ENCODE measurements around the gene DSC3. TPM values are rescaled to one million over a fixed set of nuclear protein-coding genes. Genes with fewer than 3 reads are reported as not detected.

The DSC3 gene
- total RNA-seq, 4 donors from 2014 or later = 497 to 826 (median 664) TPM

DNA sequence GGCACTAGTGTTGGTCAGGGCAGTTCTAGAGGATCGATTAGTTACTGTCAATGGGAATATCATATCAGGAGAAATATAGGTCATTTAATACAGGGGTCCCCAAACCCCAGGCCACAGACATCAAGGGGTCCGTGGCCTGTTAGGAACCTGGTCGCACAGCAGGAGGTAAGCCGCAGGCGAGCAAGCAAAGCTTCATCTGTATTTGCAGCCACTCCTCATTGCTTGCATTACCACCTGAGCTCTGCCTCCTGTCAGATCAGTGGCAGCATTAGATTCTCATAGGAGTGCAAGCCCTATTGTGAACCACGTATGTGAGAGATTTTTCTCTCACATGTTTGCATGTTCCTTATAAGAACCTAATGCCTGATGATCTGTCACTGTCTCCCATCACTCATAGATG lies 81.9 kb downstream of the DSC3 start:
- WGBS = 85% methylated on average over 6 of the region's 6 CpGs
- no peaks in the 10 kb centered on the region for H3K9me3 ChIP-seq
- no peaks in the 10 kb centered on the region for H3K36me3 ChIP-seq
- H3K27me3 ChIP-seq = no peaks in the 10 kb centered on the region
- H3K4me1 ChIP-seq = no peaks in the 10 kb centered on the region
- DNase-seq (ENCODE audit: low spot score in 2 of 2) = no peak
- H3K27ac ChIP-seq = no peak overlapping the region
- no peak overlapping the region for H3K4me3 ChIP-seq
- TF ChIP-seq CTCF (IDR thresholded peaks at IDR 0.05) (no peak), POLR2A (IDR thresholded peaks at IDR 0.05) (no peak), EP300 (IDR thresholded peaks at IDR 0.05) (no peak), POLR2AphosphoS5 (IDR thresholded peaks at IDR 0.05) (no peak)

- TF ChIP-seq POLR2AphosphoS5 (IDR thresholded peaks at IDR 0.05) (no peak), EP300 (IDR thresholded peaks at IDR 0.05) (no peak), POLR2A (IDR thresholded peaks at IDR 0.05) (no peak), CTCF (IDR thresholded peaks at IDR 0.05) (no peak)
These were observed 85.5 kb downstream of the DSC3 start for GRCh38 chr18:30957066-30957465.

DNA sequence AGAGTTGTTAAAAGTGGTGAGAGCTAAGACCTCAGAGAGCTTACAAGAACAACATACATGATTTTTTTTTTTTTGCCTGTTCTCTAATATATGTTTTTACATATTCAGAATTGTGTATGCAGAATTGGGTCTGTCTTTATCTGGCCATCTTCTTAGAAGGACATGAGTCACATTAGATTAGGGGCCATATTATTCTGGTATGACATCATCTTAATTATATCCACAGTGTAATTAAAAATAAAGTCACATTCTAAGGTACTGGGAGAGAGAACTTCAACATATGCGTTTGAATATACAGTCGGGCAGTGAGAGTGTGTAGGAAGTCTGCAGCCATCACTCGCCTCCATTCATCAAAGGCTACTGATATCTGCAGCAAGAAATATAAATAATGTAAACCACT lies 88.3 kb downstream of the DSC3 start:
- H3K27ac ChIP-seq = no peak overlapping the region
- TF ChIP-seq CTCF (IDR thresholded peaks at IDR 0.05) (no peak), POLR2A (IDR thresholded peaks at IDR 0.05) (no peak), POLR2AphosphoS5 (IDR thresholded peaks at IDR 0.05) (no peak), EP300 (IDR thresholded peaks at IDR 0.05) (no peak)
- H3K9me3 ChIP-seq = no peaks in the 10 kb centered on the region
- H3K4me1 ChIP-seq = no peaks in the 10 kb centered on the region
- no peaks in the 10 kb centered on the region for H3K27me3 ChIP-seq
- H3K4me3 ChIP-seq = no peak overlapping the region
- 86% methylated on average over 3 of the region's 3 CpGs for WGBS
- DNase-seq (ENCODE audit: low spot score in 2 of 2) = no peak
- H3K36me3 ChIP-seq = no peaks in the 10 kb centered on the region

More at GRCh38 chr18:30957066-30957465, 85.5 kb downstream of the DSC3 start:
- Histone ChIP-seq H3K9me3 (no peaks in the 10 kb centered on the region), H3K36me3 (no peaks in the 10 kb centered on the region), H3K27ac (no peak overlapping the region), H3K4me3 (no peak overlapping the region), H3K27me3 (no peaks in the 10 kb centered on the region), H3K4me1 (no peaks in the 10 kb centered on the region)
- whole genome bisulfite sequencing = 79% methylated on average over 2 of the region's 2 CpGs
- no peak for DNase-seq (ENCODE audit: low spot score in 2 of 2)

DNA sequence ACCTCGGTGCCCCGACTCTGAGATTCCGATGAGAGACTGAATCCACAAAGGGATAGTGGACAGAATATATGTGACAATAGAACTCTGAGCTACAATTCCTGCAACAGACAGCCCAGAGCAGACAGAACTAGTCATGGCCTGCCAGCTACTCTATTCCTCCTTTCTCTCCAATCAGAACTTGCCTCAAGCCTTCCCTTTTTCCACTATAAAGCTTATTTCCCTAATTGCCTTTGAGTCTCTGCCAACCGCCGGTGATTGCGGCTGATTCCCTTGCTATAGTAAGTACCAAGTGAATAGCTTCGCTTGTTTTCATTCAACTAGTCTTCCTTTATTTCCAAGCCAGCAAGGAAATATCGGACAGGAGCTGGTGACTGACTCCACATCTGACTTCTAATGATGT lies 96.8 kb downstream of the DSC3 start:
- TF ChIP-seq CTCF (IDR thresholded peaks at IDR 0.05) = no peak
- no peak for TF ChIP-seq POLR2AphosphoS5 (IDR thresholded peaks at IDR 0.05)
- no peak for TF ChIP-seq POLR2A (IDR thresholded peaks at IDR 0.05)
- TF ChIP-seq EP300 (IDR thresholded peaks at IDR 0.05) = no peak
- Histone ChIP-seq H3K27ac (no peak overlapping the region), H3K4me3 (no peak overlapping the region), H3K27me3 (no peaks in the 10 kb centered on the region), H3K36me3 (no peaks in the 10 kb centered on the region), H3K4me1 (no peaks in the 10 kb centered on the region), H3K9me3 (peaks cover 8% of the 10 kb centered on the region)
- no peak for DNase-seq (ENCODE audit: low spot score in 2 of 2)
- 41% methylated on average over 8 of the region's 8 CpGs for WGBS

DNA sequence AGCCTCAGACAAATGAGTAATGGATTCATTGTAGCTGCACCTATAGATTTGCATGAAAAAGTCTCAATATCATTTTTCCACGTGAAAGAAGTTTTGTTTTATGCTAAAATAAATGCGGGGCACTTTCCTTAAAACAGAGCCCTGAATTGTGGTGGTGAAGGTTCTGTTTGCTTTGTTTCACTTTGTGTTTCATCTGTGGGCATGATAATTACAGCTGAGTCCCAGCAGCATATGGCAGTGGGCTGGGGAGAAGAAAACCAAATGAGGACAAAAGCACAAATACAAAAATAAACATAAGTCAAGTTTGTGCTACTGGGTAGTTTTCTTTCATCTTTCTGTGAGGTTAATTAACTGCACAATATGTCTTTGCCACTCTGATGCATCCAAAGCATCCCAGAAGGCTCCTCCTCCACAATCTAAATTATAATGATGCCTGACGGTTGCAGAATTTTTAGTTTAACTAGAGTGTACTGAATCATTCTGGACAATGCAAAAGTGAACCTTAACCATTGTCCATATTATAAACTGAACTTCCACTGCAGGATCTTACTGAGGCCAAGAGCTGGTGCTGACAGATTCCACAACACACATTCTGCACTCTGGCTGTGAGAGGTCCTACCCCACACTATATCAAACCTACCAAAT lies 97.6 kb downstream of the DSC3 start:
- Histone ChIP-seq H3K27ac (no peak overlapping the region), H3K36me3 (no peaks in the 10 kb centered on the region), H3K4me1 (no peaks in the 10 kb centered on the region), H3K27me3 (no peaks in the 10 kb centered on the region), H3K9me3 (peaks cover 14% of the 10 kb centered on the region), H3K4me3 (no peak overlapping the region)
- 83% methylated on average over 3 of the region's 3 CpGs for WGBS
- DNase-seq (ENCODE audit: low spot score in 2 of 2) = no peak
- TF ChIP-seq POLR2A (IDR thresholded peaks at IDR 0.05) = no peak
- TF ChIP-seq CTCF (IDR thresholded peaks at IDR 0.05) = no peak
- TF ChIP-seq POLR2AphosphoS5 (IDR thresholded peaks at IDR 0.05) = no peak
- TF ChIP-seq EP300 (IDR thresholded peaks at IDR 0.05) = no peak

Measured in suprapubic skin (tissue), 4 donors.